ENCODE measurements around the gene AMOT. TPM values are rescaled to one million over a fixed set of nuclear protein-coding genes. Genes with fewer than 3 reads are reported as not detected.
A peak's percentile ranks its signal among the peaks of the same experiment; 100 is the strongest.

The AMOT gene
- polyA plus RNA-seq, 1 donor (not counting 4 experiments of a cell fraction or from before 2014, with no cell fraction given), result 0.21 TPM

GRCh38 chrX:112867570-112867969 lies 26.9 kb upstream of the AMOT start:
- DNase-seq (ENCODE audit: low read depth, low spot score) (no peak), FAIRE-seq (no peak)
- dilution Hi-C loops (cut with MboI; ENCODE audit: extremely low pct_ligation_motif_present, low sequenced_read_pairs), result no loop called here

GRCh38 chrX:112866175-112866574 lies 25.5 kb upstream of the AMOT start:
- no peak overlapping the region for H2AFZ ChIP-seq (ENCODE audit: control insufficient read depth, low read length)
- H3K9ac ChIP-seq (ENCODE audit: control insufficient read depth, extremely low read depth, insufficient read depth, low read length), result no peak overlapping the region
- H3K9me3 ChIP-seq (ENCODE audit: control insufficient read depth, low read depth, low read length), result no peaks in the 10 kb centered on the region
- no peak overlapping the region for H3K4me2 ChIP-seq (ENCODE audit: control insufficient read depth, extremely low read depth, insufficient read depth, low read depth, low read length)
- H3K79me2 ChIP-seq (ENCODE audit: control insufficient read depth, insufficient read depth, low read length), result no peaks in the 10 kb centered on the region
- DNase-seq (ENCODE audit: low read depth, low spot score) (no peak), FAIRE-seq (no peak)
- H3K36me3 ChIP-seq (ENCODE audit: control insufficient read depth in 2 of 2, extremely low read depth in 1 of 2, insufficient read depth in 2 of 2, low read length in 2 of 2), result no peaks in the 10 kb centered on the region
- H3K4me1 ChIP-seq (ENCODE audit: control insufficient read depth, extremely low read depth, insufficient read depth, low read length), result no peaks in the 10 kb centered on the region
- no peak overlapping the region for H3K27ac ChIP-seq (ENCODE audit: control insufficient read depth, insufficient read depth, low read length)
- TF ChIP-seq CTCF (optimal IDR thresholded peaks at IDR 0.05 in 1 of 3, IDR thresholded peaks at IDR 0.05 in 1 of 3, conservative IDR thresholded peaks at IDR 0.05 in 1 of 3; ENCODE audit: extremely low read depth in 1 of 3, insufficient read depth in 2 of 3, low read length in 3 of 3) (no peak), EZH2 (IDR thresholded peaks at IDR 0.05; ENCODE audit: low read length) (no peak)
- H3K4me3 ChIP-seq (ENCODE audit: control insufficient read depth in 2 of 3, extremely low read depth in 1 of 3, insufficient read depth in 2 of 3, low read depth in 1 of 3, low read length in 3 of 3), result no peak overlapping the region
- dilution Hi-C loops (cut with MboI; ENCODE audit: extremely low pct_ligation_motif_present, low sequenced_read_pairs), result no loop called here
- H4K20me1 ChIP-seq (ENCODE audit: control insufficient read depth, extremely low read depth, insufficient read depth, low read length), result no peaks in the 10 kb centered on the region
- H3K9me1 ChIP-seq (ENCODE audit: control insufficient read depth, extremely low read depth, insufficient read depth, low read length), result no peaks in the 10 kb centered on the region
- no peaks in the 10 kb centered on the region for H3K27me3 ChIP-seq (ENCODE audit: control insufficient read depth, extremely low read depth, insufficient read depth, low read length)

More at GRCh38 chrX:112867570-112867969, 26.9 kb upstream of the AMOT start:
- H3K9ac ChIP-seq (ENCODE audit: control insufficient read depth, extremely low read depth, insufficient read depth, low read length), result no peak overlapping the region
- H3K4me2 ChIP-seq (ENCODE audit: control insufficient read depth, extremely low read depth, insufficient read depth, low read depth, low read length), result no peak overlapping the region
- no peak overlapping the region for H2AFZ ChIP-seq (ENCODE audit: control insufficient read depth, low read length)
- no peaks in the 10 kb centered on the region for H4K20me1 ChIP-seq (ENCODE audit: control insufficient read depth, extremely low read depth, insufficient read depth, low read length)
- no peak overlapping the region for H3K4me3 ChIP-seq (ENCODE audit: control insufficient read depth in 2 of 3, extremely low read depth in 1 of 3, insufficient read depth in 2 of 3, low read depth in 1 of 3, low read length in 3 of 3)
- H3K9me1 ChIP-seq (ENCODE audit: control insufficient read depth, extremely low read depth, insufficient read depth, low read length), result no peaks in the 10 kb centered on the region
- TF ChIP-seq CTCF (optimal IDR thresholded peaks at IDR 0.05 in 1 of 3, IDR thresholded peaks at IDR 0.05 in 1 of 3, conservative IDR thresholded peaks at IDR 0.05 in 1 of 3; ENCODE audit: extremely low read depth in 1 of 3, insufficient read depth in 2 of 3, low read length in 3 of 3) (peak in 1 of 3 experiments; percentile 40), EZH2 (IDR thresholded peaks at IDR 0.05; ENCODE audit: low read length) (no peak)
- H3K27me3 ChIP-seq (ENCODE audit: control insufficient read depth, extremely low read depth, insufficient read depth, low read length), result no peaks in the 10 kb centered on the region
- H3K79me2 ChIP-seq (ENCODE audit: control insufficient read depth, insufficient read depth, low read length), result no peaks in the 10 kb centered on the region
- H3K36me3 ChIP-seq (ENCODE audit: control insufficient read depth in 2 of 2, extremely low read depth in 1 of 2, insufficient read depth in 2 of 2, low read length in 2 of 2), result no peaks in the 10 kb centered on the region
- no peaks in the 10 kb centered on the region for H3K9me3 ChIP-seq (ENCODE audit: control insufficient read depth, low read depth, low read length)
- H3K4me1 ChIP-seq (ENCODE audit: control insufficient read depth, extremely low read depth, insufficient read depth, low read length), result no peaks in the 10 kb centered on the region
- no peak overlapping the region for H3K27ac ChIP-seq (ENCODE audit: control insufficient read depth, insufficient read depth, low read length)

Data from keratinocyte (primary cell).